Transverse colon (tissue), 4 donors: ENCODE data around the gene CNTN5.

ENCODE experiments used
- POLR2A ChIP-seq: fragments of 450-650 bp; IDR thresholded peaks from one replicate; pipeline ENCODE4 v1.6.1; 2016; ENCODE audit warnings: antibody characterized with exemption, mild to moderate bottlenecking, moderate library complexity
- POLR2AphosphoS5 ChIP-seq, 3 donors: sonication (generic); formaldehyde crosslinking; IDR thresholded peaks; one replicate each; pipeline ENCODE4 v1.6.1; 2016; ENCODE audit warnings: antibody characterized with exemption in 3 of 3
- TF ChIP-seq, protein P1 (sequence below), 5 experiments: fragments of 200-600 bp in 3 of 5; fragments of 450-650 bp in 2 of 5; sonication (generic) in 3 of 5; IDR thresholded peaks; 1 replicate in 2 of 5; 2 replicates in 3 of 5; pipeline ENCODE4 v1.5.1; 2016 to 2017; ENCODE audit warnings: antibody characterized with exemption in 5 of 5, inconsistent platforms in 3 of 5, mild to moderate bottlenecking in 2 of 5, moderate library complexity in 1 of 5

DNA sequence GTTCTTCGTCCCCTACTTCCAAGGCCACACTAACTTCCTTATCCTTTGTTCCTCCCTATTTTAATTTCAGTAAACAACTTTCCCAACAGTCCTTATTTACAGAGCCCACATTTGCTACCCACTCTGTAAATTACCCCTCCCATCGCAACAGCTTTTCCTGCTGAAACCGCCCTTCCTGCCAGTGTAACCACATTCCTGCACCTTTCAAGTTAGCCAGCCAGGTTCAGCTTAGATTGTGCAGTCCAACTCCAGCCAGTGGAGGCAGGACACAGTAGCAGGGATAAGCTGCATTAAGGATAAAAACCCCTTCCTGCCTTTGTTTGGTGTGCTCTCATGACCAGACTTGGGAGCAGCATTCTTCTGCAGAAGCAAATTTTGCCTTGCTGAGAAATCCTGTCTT is 898.0 kb downstream of the CNTN5 start:
- TF ChIP-seq, protein P1, sequence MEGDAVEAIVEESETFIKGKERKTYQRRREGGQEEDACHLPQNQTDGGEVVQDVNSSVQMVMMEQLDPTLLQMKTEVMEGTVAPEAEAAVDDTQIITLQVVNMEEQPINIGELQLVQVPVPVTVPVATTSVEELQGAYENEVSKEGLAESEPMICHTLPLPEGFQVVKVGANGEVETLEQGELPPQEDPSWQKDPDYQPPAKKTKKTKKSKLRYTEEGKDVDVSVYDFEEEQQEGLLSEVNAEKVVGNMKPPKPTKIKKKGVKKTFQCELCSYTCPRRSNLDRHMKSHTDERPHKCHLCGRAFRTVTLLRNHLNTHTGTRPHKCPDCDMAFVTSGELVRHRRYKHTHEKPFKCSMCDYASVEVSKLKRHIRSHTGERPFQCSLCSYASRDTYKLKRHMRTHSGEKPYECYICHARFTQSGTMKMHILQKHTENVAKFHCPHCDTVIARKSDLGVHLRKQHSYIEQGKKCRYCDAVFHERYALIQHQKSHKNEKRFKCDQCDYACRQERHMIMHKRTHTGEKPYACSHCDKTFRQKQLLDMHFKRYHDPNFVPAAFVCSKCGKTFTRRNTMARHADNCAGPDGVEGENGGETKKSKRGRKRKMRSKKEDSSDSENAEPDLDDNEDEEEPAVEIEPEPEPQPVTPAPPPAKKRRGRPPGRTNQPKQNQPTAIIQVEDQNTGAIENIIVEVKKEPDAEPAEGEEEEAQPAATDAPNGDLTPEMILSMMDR (IDR thresholded peaks at IDR 0.05): no peak
- TF ChIP-seq POLR2AphosphoS5 (IDR thresholded peaks at IDR 0.05): no peak
- no peak for TF ChIP-seq POLR2A
